Mucosa of stomach (tissue), 1 donor: ENCODE data around the gene DBF4B.
"Not testable (repeated sequence)": the region's sequence is repeated elsewhere in the genome, so short reads cannot be mapped to it uniquely, and the experiment has no call there.

Source experiments
- H3K27me3 ChIP-seq: one replicate; pipeline ENCODE4 v1.7.0; 2013; ENCODE audit warnings: mild to moderate bottlenecking, low read length; ENCODE audit not compliant: control insufficient read depth, insufficient read depth
- H3K36me3 ChIP-seq: one replicate; pipeline ENCODE4 v1.7.0; 2013; ENCODE audit warnings: low read length; ENCODE audit not compliant: control insufficient read depth, insufficient read depth
- H3K4me1 ChIP-seq: one replicate; pipeline ENCODE4 v1.7.0; 2013; ENCODE audit warnings: mild to moderate bottlenecking, low read length; ENCODE audit not compliant: control insufficient read depth, insufficient read depth
- H3K4me3 ChIP-seq: one replicate; pipeline ENCODE4 v1.7.0; 2013; ENCODE audit warnings: low read length
- H3K9ac ChIP-seq: one replicate; pipeline ENCODE4 v1.7.0; 2013; ENCODE audit warnings: mild to moderate bottlenecking, low read length, moderate library complexity
- H3K9me3 ChIP-seq: one replicate; pipeline ENCODE4 v1.7.0; 2013; ENCODE audit warnings: mild to moderate bottlenecking, low read length, moderate library complexity; ENCODE audit not compliant: control insufficient read depth
- donor health status: Pancreatic carcinoma.

The DBF4B gene

DNA sequence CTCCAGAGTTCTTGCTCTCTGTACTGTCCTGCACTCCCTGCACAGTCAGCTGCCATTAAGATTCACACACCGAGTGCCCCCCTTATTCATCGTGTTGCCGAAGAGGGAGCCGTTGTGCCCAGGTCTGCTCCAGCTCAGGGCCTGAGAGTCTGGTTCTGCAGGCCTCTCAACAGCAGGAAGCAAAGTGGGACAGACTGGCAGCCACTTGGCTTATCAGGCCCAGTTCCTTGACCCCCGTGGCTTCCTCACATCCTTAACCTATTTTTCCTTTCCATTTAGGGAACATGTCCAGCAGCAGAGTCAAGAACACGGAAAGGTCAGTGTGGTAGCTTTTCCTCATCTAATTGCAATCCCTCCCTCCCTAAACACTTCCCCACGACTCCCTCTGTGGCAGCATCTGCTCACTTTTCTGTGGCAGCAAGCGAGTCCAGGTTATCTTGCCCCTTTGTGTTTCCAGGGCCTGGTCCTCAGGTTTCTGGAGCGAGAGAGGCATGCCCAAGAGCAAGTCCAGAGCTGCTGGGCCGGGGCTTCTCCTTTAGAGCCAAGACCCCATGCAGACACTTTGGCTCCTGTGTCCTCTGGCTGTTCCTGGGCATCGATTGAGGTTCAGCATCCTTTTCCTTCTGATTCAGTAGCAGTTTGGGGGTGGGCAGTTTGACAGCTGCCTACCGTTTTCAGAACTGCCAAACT is 28.2 kb downstream of the DBF4B start:
- H3K27me3 ChIP-seq: no peaks in the 10 kb centered on the region
- no peaks in the 10 kb centered on the region for H3K4me1 ChIP-seq
- H3K9ac ChIP-seq: no peak overlapping the region
- H3K36me3 ChIP-seq: no peaks in the 10 kb centered on the region
- H3K4me3 ChIP-seq: no peak overlapping the region
- H3K9me3 ChIP-seq: no peaks in the 10 kb centered on the region

DNA sequence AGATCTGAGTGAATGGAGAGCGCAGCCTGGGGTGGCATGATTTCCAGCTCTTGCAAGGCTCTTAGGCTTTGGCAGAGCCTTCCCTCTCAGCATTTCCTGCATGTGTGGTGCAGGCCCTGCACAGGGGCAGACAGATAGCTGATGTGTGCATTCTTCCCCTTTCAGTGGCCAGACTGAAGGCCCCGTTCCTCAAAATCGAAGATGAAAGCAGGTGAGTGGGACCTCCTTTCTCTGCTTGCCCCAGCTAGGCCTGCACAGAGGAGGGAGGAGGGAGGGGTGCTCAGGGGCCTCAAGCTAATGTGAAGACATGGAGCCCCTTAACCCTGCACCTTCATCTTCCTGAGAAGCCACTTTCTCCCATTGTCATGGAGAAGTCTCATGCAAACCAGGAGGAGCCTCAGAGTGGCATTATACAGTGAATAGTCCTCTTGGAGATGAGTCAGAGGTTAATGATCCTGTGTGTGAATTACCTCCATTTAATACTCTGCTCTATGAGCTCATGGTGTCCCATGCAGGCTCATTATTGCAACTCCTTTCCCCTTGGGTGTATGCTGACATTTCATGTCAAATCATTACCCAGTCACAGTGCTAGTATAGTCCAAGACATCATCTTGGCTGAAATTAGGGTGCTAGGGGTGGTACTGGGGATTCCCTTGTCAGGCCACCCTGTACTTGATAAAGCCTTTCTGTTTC is 29.9 kb downstream of the DBF4B start:
- Histone ChIP-seq H3K4me1 (no peaks in the 10 kb centered on the region), H3K9me3 (no peaks in the 10 kb centered on the region), H3K4me3 (no peak overlapping the region), H3K36me3 (no peaks in the 10 kb centered on the region), H3K27me3 (no peaks in the 10 kb centered on the region), H3K9ac (no peak overlapping the region)

- Histone ChIP-seq H3K9me3 (no peaks in the 10 kb centered on the region), H3K9ac (no peak overlapping the region), H3K27me3 (no peaks in the 10 kb centered on the region), H3K36me3 (no peaks in the 10 kb centered on the region), H3K4me1 (no peaks in the 10 kb centered on the region), H3K4me3 (no peak overlapping the region)
Measured at GRCh38 chr17:44741316-44741715, 32.9 kb downstream of the DBF4B start.

GRCh38 chr17:44745301-44745700 is 36.8 kb downstream of the DBF4B start:
- no peaks in the 10 kb centered on the region for H3K4me1 ChIP-seq
- no peaks in the 10 kb centered on the region for H3K36me3 ChIP-seq
- no peaks in the 10 kb centered on the region for H3K27me3 ChIP-seq
- H3K9ac ChIP-seq: no peak overlapping the region
- H3K4me3 ChIP-seq: no peak overlapping the region
- no peaks in the 10 kb centered on the region for H3K9me3 ChIP-seq

- not testable (repeated sequence) for H3K4me1 ChIP-seq, H3K27me3 ChIP-seq, H3K36me3 ChIP-seq, H3K4me3 ChIP-seq, H3K9me3 ChIP-seq, H3K9ac ChIP-seq
Measured at GRCh38 chr17:44745738-44746137, 37.3 kb downstream of the DBF4B start.

- Histone ChIP-seq H3K9ac (no peak overlapping the region), H3K4me3 (no peak overlapping the region), H3K27me3 (no peaks in the 10 kb centered on the region), H3K4me1 (no peaks in the 10 kb centered on the region), H3K9me3 (no peaks in the 10 kb centered on the region), H3K36me3 (no peaks in the 10 kb centered on the region)
Measured at GRCh38 chr17:44747566-44747965, 39.1 kb downstream of the DBF4B start.

DNA sequence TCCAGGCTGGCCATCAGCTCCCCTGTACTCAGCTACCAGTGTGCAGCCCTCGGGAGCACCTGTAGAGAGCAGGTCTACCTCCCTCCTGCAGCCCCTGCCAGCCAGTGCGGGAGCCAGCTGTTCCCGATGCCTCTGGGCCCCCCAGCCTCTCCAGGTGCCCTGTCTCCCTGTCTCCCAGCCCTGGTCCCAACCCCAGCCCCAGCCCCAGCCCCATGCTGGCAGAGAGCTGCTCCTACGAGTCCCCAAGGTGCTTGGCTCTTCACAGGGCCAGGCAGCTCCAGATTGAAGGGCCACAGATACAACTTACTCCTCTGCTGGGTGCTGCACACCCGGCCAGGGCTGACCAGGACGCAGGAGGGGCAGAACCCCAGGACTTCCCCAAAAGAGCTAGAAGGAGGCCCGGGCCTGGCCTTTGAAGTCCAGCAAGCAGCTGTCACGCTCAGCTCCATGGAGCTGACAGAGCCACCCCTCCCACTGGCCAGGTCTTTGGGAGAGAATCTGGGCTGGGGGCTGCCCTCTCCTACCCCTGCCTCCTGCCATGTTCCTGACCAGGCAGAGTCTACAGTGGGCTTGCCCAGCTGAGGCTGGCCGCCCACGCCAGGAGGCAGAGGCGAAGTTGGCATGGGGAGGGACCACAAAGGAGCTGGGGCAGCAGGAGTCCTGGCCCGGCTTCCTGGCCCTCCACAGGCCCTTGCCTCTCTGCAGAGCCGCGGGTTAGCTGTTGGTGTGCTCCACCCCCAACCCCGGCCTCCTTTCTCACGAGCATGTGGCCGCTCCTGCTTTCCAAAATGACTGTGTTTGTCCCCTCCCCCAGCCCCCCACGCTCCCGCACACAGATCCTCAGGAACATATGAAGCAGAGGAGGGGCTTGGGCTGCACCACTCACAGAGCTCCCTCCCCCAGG is 40.9 kb downstream of the DBF4B start:
- H3K4me1 ChIP-seq: no peaks in the 10 kb centered on the region
- H3K9me3 ChIP-seq: no peaks in the 10 kb centered on the region
- H3K9ac ChIP-seq: no peak overlapping the region
- no peaks in the 10 kb centered on the region for H3K27me3 ChIP-seq
- H3K36me3 ChIP-seq: no peaks in the 10 kb centered on the region
- no peak overlapping the region for H3K4me3 ChIP-seq

- H3K4me3 ChIP-seq: no peak overlapping the region
- no peak overlapping the region for H3K9ac ChIP-seq
- no peaks in the 10 kb centered on the region for H3K9me3 ChIP-seq
- H3K36me3 ChIP-seq: no peaks in the 10 kb centered on the region
- H3K27me3 ChIP-seq: no peaks in the 10 kb centered on the region
- H3K4me1 ChIP-seq: no peaks in the 10 kb centered on the region
Measured at GRCh38 chr17:44749980-44750318, 41.5 kb downstream of the DBF4B start.

DNA sequence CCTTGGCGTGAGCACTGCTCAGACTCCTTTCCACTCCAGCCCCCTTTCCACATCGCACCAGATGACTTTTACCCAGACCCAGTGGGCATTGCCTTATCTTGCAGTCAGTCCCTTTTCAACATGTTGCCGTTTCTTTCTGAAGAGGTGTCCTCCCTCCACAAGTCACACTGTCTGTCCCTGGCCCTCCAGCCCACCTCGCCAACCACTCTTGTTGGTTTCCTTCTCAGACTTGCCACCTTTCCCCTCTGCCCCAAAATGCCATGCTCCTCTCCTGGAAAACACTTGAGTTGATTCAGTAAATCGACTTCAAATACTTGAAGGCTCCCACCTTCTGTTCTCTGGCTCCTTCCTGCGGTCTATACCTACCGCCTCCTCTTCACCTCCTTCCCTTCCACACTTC is 42.9 kb downstream of the DBF4B start:
- Histone ChIP-seq H3K9me3 (no peaks in the 10 kb centered on the region), H3K36me3 (no peaks in the 10 kb centered on the region), H3K9ac (no peak overlapping the region), H3K27me3 (no peaks in the 10 kb centered on the region), H3K4me1 (no peaks in the 10 kb centered on the region), H3K4me3 (no peak overlapping the region)

- H3K36me3 ChIP-seq: no peaks in the 10 kb centered on the region
- peaks cover under 1% of the 10 kb centered on the region for H3K27me3 ChIP-seq
- no peak overlapping the region for H3K4me3 ChIP-seq
- H3K9ac ChIP-seq: no peak overlapping the region
- no peaks in the 10 kb centered on the region for H3K4me1 ChIP-seq
- H3K9me3 ChIP-seq: no peaks in the 10 kb centered on the region
Measured at GRCh38 chr17:44751806-44752205, 43.3 kb downstream of the DBF4B start.

- Histone ChIP-seq H3K9ac (no peak overlapping the region), H3K36me3 (no peaks in the 10 kb centered on the region), H3K9me3 (no peaks in the 10 kb centered on the region), H3K4me1 (no peaks in the 10 kb centered on the region), H3K4me3 (no peak overlapping the region), H3K27me3 (peaks cover 13% of the 10 kb centered on the region)
Measured at GRCh38 chr17:44752953-44753861, 44.7 kb downstream of the DBF4B start.
